Activated CD8-positive, alpha-beta memory T cell treated with anti-CD3 and anti-CD28 coated beads for 48 hours (primary cell): ENCODE measurements around the gene TLL2.

ENCODE experiments used
- DNase-seq, 3 experiments: peaks; one replicate each; pipeline ENCODE4 v3.0.0-alpha.2; 2020; ENCODE audit warnings: low read depth in 2 of 3, low spot score in 2 of 3

The TLL2 gene

DNA sequence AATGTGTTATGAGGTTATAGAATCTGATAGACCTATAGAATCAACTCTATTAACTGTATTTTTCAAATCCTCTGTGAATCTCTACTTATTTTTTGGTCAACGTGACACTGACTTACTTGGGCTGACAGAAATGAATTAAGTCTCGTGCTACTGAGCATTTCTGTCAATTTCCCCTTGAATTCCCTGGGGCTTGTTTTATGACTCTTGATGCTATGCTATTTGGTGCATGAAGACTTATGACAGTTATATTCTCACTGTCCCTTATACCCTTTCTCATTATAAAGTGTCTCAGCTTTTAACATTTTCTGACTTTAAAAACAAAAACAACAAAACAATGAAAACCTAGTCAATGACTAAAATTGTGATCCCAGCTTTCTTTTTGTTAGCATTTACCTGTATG, 86.4 kb downstream of the TLL2 start:
- no peak for DNase-seq

GRCh38 chr10:96422525-96422924, 91.2 kb downstream of the TLL2 start:
- no peak for DNase-seq

- DNase-seq = no peak
Observed at GRCh38 chr10:96421995-96422394, 91.7 kb downstream of the TLL2 start.

DNA sequence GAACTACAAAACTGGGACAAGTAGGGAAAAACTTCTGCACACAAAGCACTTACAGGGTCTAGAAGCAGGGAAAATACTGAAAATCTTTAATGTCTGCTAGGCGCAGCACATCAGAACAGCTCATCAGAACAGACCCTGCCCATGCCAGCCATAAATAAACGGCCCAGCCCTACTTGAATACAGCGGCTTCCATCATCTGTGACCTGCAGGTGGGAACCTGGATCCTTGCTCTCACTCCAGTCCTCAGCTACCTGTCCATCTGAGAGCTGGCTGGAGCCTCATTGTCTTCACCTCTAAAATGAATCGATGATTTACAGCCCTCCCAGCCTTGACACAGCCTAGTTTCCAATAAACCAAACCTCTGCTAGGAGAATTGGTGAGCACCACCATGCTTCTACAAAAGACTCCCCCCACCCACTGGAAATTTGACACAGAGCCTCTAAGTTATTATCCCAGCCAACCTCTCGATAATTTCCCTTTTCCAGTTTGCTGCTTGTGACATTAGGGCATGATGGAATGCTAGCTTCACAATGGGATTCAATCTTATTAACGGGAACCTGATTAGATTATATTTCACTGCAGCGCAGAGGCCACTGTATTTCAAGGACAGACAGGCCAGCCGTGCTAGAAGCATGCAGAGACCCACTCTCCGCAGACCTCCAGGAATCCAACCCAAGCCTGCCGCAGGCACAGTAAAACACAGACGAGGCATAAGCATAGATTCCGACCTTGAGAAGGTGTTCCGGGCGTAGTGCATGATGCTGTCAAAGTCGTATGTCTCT, 93.3 kb downstream of the TLL2 start:
- DNase-seq = no peak

- no peak for DNase-seq
Observed at GRCh38 chr10:96419351-96419750, 94.4 kb downstream of the TLL2 start.

- DNase-seq = no peak
Observed at GRCh38 chr10:96418582-96418981, 95.1 kb downstream of the TLL2 start.

GRCh38 chr10:96417441-96417840, 96.3 kb downstream of the TLL2 start:
- DNase-seq = no peak

DNA sequence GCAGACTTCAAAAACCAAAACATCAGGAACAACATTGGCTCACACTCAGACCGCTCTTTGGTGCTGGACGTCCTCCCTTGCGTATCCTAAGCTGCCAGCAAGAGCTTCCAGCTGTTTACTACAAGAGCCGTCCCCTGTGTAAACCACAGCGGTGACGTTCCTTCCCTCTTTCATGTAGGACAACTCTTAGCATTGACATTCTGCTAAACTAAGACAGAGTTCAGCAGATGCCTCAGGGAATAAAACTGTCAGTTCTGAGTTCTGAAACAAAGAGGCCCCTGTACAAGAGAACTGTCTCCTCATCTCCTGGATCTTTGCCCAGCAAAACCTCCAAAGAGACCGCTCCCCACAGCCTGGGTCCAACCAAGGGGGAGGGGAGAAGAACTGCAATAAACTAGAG, 97.1 kb downstream of the TLL2 start:
- no peak for DNase-seq

- no peak for DNase-seq
Observed at GRCh38 chr10:96415891-96416554, 97.7 kb downstream of the TLL2 start.

DNA sequence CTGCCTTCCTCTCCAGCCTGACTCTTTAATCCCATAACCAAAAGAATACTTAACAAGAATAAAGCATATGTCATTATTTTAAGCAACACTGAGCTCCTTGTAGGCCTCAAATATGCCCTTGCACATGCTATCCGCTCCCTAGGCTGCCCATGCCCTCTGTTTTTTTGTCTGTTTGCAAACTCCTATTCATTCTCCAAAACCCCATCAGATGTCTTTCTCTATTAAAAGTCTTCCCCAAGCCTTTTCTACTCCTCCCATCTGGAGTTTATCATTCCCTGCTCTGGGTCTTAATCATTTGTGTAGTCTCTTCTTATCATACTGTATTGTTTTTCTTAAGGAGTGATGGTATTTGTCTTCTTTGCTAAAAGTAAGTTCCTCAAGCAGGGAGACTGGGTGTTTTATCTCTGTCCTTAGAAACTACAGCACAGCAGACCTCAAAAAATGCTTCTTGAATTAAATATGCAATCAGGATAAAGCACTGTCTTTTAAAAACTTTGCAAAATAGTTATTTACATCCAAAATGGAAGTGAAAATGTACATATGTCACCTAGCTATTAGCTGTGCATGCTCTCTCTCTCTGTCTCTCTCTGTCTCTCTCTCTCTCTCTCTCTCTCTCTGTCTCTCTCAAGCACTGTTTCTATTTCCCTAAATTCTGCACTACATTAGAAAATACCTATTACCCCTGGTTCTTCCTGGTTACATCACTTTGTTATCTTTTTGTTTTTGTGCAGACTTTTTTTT, 98.4 kb downstream of the TLL2 start:
- DNase-seq = no peak

DNA sequence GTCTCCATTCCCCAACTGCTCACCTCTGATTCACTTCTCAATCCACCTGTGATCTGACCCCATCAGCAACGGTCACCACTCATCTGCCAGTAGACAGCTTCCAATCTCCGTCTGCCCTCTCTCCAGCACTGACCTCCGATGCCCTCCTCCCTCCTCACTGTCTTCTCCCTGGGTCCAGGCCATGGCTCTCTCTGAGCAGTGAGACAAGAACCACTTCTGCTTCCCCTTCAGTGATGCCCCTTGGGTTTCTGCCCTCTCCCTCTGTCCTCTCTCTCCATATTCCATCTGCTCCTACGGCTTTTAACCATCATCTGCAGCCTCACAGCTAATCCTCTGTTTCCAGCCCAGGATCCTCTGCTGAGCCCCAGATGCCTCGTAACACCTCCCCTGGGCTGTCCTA, 99.4 kb downstream of the TLL2 start:
- no peak for DNase-seq

GRCh38 chr10:96413151-96413787, 100.5 kb downstream of the TLL2 start:
- DNase-seq = no peak

DNA sequence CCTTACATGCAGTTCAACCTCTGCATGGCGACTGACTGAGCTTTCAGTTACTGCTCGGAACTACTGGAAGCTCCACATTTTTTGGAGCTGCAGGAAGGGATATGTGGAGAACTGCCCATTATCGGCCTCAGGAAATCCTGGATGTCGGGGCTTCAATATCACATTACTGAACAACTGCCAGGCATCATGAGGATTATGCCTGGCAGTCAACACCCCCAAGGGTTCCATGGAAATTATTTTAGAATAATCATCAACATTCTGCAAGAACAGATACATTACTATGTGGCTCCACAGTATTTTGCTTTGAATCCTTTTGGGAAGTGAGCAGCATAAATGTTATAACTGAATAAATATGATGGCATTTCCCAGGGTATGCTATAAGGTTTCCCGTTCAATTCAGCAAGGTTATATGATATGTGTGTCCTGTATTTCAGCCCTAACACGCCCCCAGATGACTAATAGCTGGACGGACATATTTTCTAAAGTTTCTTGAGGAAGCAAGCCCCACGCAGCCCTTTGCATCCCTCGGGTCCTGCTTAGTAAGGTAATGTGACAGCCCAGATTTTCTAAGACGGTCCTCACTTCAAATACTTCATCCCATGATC, 101.9 kb downstream of the TLL2 start:
- DNase-seq = no peak

DNA sequence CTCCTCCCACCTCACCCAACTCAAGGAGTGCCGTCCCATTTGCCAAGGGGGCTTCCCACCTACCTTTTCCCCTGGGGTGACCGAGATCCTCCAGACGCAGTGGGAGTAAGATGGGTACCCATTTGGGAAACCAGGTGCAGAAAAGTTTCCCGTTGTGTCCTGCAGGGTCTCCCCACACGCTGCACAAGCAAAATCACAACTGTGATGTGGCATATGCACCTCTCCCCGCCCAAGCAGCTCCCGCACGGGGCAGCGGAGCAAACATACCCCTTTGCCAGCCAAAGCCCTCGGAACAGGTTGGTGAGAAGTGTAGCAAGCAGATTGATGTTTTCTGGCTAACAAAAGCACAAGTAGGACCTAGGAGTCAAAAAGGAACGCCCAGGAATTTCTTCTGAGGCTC, 103.4 kb downstream of the TLL2 start:
- no peak for DNase-seq

- no peak for DNase-seq
Observed at GRCh38 chr10:96408201-96408600, 105.5 kb downstream of the TLL2 start.

DNA sequence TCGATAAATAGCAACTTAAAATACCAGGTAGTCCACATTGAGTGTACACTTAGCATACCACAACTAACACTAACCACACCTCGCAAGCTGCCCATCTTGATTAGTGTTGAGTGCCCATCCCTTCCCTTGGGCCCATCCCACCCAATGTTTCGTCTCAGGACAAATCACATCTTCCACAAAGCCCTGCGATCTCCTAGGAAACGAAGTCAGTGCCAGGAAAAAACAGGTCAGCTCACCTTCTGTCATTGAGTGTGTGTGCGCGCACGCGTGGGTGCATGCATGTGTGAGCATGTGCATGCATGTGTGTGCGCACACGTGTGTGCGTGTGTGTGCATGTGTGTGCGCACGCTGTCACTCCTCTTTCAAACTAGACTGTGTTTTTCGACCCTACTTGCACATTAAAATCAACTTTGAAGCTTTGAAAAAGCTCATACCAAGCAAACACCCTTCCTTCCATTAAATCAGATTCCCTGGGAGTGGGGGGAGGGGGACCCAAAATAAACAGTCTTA, 106.1 kb downstream of the TLL2 start:
- DNase-seq = no peak

GRCh38 chr10:96406091-96406490, 107.6 kb downstream of the TLL2 start:
- no peak for DNase-seq

DNA sequence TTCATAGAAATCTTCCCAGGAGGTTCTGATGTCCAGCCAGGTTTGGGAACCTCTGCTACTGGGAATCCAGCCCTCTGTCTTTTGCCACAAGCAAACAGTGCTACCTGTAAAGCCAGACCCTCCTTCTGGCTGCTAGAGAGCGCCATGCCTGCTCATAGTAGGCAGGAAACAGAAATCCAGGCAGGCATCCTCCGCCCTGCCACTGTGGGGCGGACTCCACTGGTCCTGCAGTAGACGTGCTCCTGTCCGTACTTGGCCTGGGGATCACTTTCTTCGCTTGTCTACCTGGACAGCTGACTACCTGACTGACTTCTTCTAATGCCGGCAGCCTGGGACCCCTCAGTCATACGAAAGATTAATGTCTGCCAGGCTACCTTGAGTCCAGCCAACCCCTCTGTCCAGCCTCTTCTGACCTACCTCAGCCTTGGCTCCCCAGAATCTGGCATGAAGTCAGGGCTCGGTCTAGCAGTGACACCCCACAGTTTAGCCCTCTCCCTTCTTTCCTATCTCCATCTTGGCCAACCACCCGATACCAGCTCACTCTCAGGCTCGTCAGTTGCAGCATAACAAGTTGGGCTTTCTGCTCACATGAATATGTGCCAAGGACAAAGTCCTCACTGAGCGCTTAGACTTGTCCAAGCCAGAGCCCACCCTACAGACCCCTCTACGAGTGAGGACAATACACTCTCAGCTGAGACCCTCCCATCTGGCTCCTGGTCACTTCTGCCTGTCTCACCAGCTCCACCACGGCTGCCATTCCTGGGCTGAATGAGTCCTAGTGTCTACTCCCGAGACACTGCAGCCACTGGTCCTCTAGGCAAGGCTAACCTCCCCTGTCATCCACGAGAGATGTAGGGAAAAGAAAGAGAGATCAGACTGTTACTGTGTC, 111.1 kb downstream of the TLL2 start:
- no peak for DNase-seq

GRCh38 chr10:96401036-96401435, 112.7 kb downstream of the TLL2 start:
- no peak for DNase-seq

GRCh38 chr10:96400465-96400864, 113.3 kb downstream of the TLL2 start:
- no peak for DNase-seq
